Stomach (tissue), 4 donors: ENCODE measurements around the gene RAB8A.

ENCODE experiments used
- CTCF ChIP-seq, 7 experiments: fragments of 450-650 bp in 4 of 7; fragments of 200-600 bp in 3 of 7; sonication (generic) in 3 of 7; IDR thresholded peaks; one replicate each; pipeline ENCODE4 v1.5.1; 2016 to 2019; ENCODE audit warnings: antibody characterized with exemption in 7 of 7, control low read depth in 2 of 7, mild to moderate bottlenecking in 1 of 7
- EP300 ChIP-seq: sonication (generic); formaldehyde crosslinking; IDR thresholded peaks from one replicate; pipeline ENCODE4 v1.6.1; 2017; ENCODE audit warnings: antibody characterized with exemption
- POLR2A ChIP-seq, 4 donors: fragments of 450-650 bp; IDR thresholded peaks; one replicate each; pipeline ENCODE4 v1.6.1; 2016; ENCODE audit warnings: antibody characterized with exemption in 4 of 4, control low read depth in 2 of 4, mild to moderate bottlenecking in 1 of 4, moderate library complexity in 1 of 4
- POLR2AphosphoS5 ChIP-seq, 3 donors: sonication (generic); formaldehyde crosslinking; IDR thresholded peaks; one replicate each; pipeline ENCODE4 v1.6.1; 2016; ENCODE audit warnings: antibody characterized with exemption in 3 of 3

GRCh38 chr19:16074488-16075365 is 37.0 kb upstream of the RAB8A start:
- TF ChIP-seq CTCF (IDR thresholded peaks at IDR 0.05) (no peak), POLR2AphosphoS5 (IDR thresholded peaks at IDR 0.05) (peak in 1 of 3 donors; percentile 28), POLR2A (IDR thresholded peaks at IDR 0.05) (no peak), EP300 (no peak)
